ENCODE data around the gene ALG6. TPM values are rescaled to one million over a fixed set of nuclear protein-coding genes. Genes with fewer than 3 reads are reported as not detected.

The ALG6 gene
- total RNA-seq, 1 donor from 2014 or later, result 26.0 TPM

DNA sequence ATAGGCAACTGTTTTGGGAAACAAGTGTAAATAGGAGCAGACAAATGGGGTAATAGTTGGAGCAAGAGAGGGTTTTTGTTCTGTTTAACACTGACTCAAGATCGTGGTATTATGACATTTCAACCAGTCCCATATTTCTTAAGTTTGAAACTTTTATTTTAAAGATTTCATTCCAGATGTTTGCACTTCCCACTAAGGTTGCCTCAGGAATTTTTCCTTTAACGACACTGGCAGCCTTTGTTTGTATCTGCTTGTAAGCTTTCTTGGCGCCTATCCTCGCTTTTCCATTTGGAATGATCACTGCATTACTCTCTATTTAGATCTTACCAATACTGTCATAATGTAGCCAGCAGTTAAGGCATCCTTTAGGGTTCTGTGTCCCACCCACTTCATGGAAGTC, 67.7 kb downstream of the ALG6 start:
- Mint-ChIP-seq H3K4me1 (no peaks in the 10 kb centered on the region), H3K9me3 (peaks cover 5% of the 10 kb centered on the region), H3K36me3 (ENCODE audit: low read depth) (peaks cover 15% of the 10 kb centered on the region), H3K27ac (ENCODE audit: unreplicated experiment) (no peak overlapping the region), H3K4me3 (no peak overlapping the region), H3K27me3 (ENCODE audit: low read depth) (no peaks in the 10 kb centered on the region)
- TF ChIP-seq CTCF (conservative IDR thresholded peaks at IDR 0.05), result no peak
- no peak for DNase-seq (ENCODE audit: low read depth, low spot score)

DNA sequence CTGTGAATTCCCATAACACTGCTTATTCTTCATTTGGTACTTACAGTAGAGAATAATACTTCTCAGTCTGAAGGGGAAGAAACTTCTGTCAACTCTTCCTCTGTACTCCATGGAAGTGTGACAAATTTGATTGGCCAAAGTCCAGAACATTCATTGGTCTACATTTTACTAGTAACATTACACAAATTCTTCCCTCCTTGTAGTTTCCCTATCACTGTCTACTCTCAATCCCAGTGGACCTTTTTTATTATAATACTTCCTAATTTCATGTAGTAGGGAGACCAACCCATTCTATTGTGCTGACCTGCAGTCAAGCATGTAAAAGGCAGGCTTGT, 74.7 kb downstream of the ALG6 start:
- Mint-ChIP-seq H3K27ac (ENCODE audit: unreplicated experiment) (no peak overlapping the region), H3K36me3 (ENCODE audit: low read depth) (no peaks in the 10 kb centered on the region)

DNA sequence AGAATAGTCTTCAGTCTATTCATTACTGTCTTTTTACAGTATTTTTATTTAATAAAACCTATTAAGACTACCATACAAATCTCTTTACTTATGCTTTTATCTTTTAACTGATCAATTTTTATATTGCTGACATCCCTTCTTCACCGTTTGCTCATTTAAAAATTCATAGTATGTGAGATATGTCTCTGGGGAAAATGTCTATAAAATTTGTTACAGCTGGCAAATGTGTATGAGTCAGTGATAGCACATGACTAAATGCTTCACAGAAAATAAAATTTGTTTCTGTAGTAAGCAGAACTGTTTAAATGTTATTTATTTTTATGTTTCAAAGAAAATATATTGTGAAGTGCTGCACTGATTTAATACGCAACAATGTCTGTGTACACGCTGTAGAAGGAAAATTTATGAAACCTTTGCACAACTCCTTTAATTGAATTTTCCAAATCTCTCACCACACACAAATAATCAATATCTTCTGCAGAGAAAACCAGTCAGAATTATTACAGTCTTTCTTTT, 81.4 kb downstream of the ALG6 start:
- Mint-ChIP-seq H3K4me1 (no peaks in the 10 kb centered on the region), H3K27ac (ENCODE audit: unreplicated experiment) (no peak overlapping the region), H3K27me3 (ENCODE audit: low read depth) (no peaks in the 10 kb centered on the region), H3K4me3 (no peak overlapping the region), H3K36me3 (ENCODE audit: low read depth) (no peaks in the 10 kb centered on the region), H3K9me3 (no peaks in the 10 kb centered on the region)
- no peak for TF ChIP-seq CTCF (conservative IDR thresholded peaks at IDR 0.05)
- DNase-seq (ENCODE audit: low read depth, low spot score), result no peak

More for the DNA sequence above, 74.7 kb downstream of the ALG6 start:
- Mint-ChIP-seq H3K4me3 (no peak overlapping the region), H3K4me1 (peaks cover 5% of the 10 kb centered on the region), H3K9me3 (no peaks in the 10 kb centered on the region), H3K27me3 (ENCODE audit: low read depth) (no peaks in the 10 kb centered on the region)
- DNase-seq (ENCODE audit: low read depth, low spot score), result no peak
- TF ChIP-seq CTCF (conservative IDR thresholded peaks at IDR 0.05), result no peak

DNA sequence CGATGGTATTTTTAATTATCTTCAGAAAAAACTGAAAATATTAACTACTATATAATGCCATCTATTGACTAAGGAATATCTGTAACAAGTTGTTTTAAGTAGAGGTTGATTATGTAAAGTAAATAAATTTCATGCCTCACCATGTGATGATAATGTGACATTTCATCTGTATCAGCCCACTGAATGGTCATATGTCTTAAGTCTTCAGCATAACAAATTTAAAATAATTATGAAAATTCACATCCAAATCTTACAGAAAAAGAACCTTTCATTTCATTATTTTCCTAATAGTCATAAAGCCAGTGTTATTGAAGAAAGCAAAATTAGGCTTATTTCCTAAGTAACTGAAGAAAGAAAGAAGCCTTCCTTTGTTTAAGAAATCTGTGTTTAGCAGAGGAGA, 83.0 kb downstream of the ALG6 start:
- H3K4me1 Mint-ChIP-seq, result no peaks in the 10 kb centered on the region
- DNase-seq (ENCODE audit: low read depth, low spot score), result no peak
- no peak overlapping the region for H3K4me3 Mint-ChIP-seq
- H3K27ac Mint-ChIP-seq (ENCODE audit: unreplicated experiment), result no peak overlapping the region
- H3K36me3 Mint-ChIP-seq (ENCODE audit: low read depth), result no peaks in the 10 kb centered on the region
- no peaks in the 10 kb centered on the region for H3K9me3 Mint-ChIP-seq
- H3K27me3 Mint-ChIP-seq (ENCODE audit: low read depth), result no peaks in the 10 kb centered on the region
- TF ChIP-seq CTCF (conservative IDR thresholded peaks at IDR 0.05), result no peak

GRCh38 chr1:63453232-63453631, 85.8 kb downstream of the ALG6 start:
- no peak for TF ChIP-seq CTCF (conservative IDR thresholded peaks at IDR 0.05)
- Mint-ChIP-seq H3K36me3 (ENCODE audit: low read depth) (peaks cover 3% of the 10 kb centered on the region), H3K4me3 (no peak overlapping the region), H3K9me3 (no peaks in the 10 kb centered on the region), H3K27me3 (ENCODE audit: low read depth) (no peaks in the 10 kb centered on the region), H3K27ac (ENCODE audit: unreplicated experiment) (no peak overlapping the region), H3K4me1 (no peaks in the 10 kb centered on the region)
- DNase-seq (ENCODE audit: low read depth, low spot score), result no peak

- Mint-ChIP-seq H3K36me3 (ENCODE audit: low read depth) (peaks cover 4% of the 10 kb centered on the region), H3K9me3 (no peaks in the 10 kb centered on the region), H3K27ac (ENCODE audit: unreplicated experiment) (no peak overlapping the region), H3K4me1 (no peaks in the 10 kb centered on the region), H3K4me3 (no peak overlapping the region), H3K27me3 (ENCODE audit: low read depth) (no peaks in the 10 kb centered on the region)
- peak; percentile 42 for TF ChIP-seq CTCF (conservative IDR thresholded peaks at IDR 0.05)
- DNase-seq (ENCODE audit: low read depth, low spot score), result no peak
Observed at GRCh38 chr1:63454269-63454668, 86.8 kb downstream of the ALG6 start.

Data from neural crest cell (in vitro differentiated cells).